ENCODE results near the gene PHF13.

PHF13 gene

GRCh38 chr1:6632588-6633514 is 19.3 kb downstream of the PHF13 start:
- no peak for TF ChIP-seq CTCF (IDR thresholded peaks at IDR 0.05)

- peak; percentile 56 for TF ChIP-seq CTCF (IDR thresholded peaks at IDR 0.05)
Measured at GRCh38 chr1:6634371-6635052, 21.0 kb downstream of the PHF13 start.

- no peak for TF ChIP-seq CTCF (IDR thresholded peaks at IDR 0.05)
Measured at GRCh38 chr1:6635161-6635909, 21.8 kb downstream of the PHF13 start.

GRCh38 chr1:6635910-6636760 is 22.6 kb downstream of the PHF13 start:
- TF ChIP-seq CTCF (IDR thresholded peaks at IDR 0.05): no peak

GRCh38 chr1:6637770-6638169 is 24.2 kb downstream of the PHF13 start:
- no peak for TF ChIP-seq CTCF (IDR thresholded peaks at IDR 0.05)

- no peak for TF ChIP-seq CTCF (IDR thresholded peaks at IDR 0.05)
Measured at GRCh38 chr1:6638226-6638625, 24.7 kb downstream of the PHF13 start.

- TF ChIP-seq CTCF (IDR thresholded peaks at IDR 0.05): no peak
Measured at GRCh38 chr1:6645018-6645417, 31.5 kb downstream of the PHF13 start.

All from LNCAP (cell line).